MM.1S (cell line): ENCODE data around the gene FLG2.
"Not testable (repeated sequence)": the region's sequence is repeated elsewhere in the genome, so short reads cannot be mapped to it uniquely, and the experiment has no call there.

Experiments used
- EZH2 ChIP-seq: fragments of 300-600 bp; sonication (generic); optimal IDR thresholded peaks from 2 replicates; pipeline ENCODE3; 2017; ENCODE audit warnings: low read depth, mild to moderate bottlenecking, antibody characterized with exemption, low read length, mixed read lengths
- EZH2phosphoT487 ChIP-seq: fragments of 300-600 bp; sonication (generic); IDR thresholded peaks from 2 replicates; pipeline ENCODE4 v1.6.1; 2018; ENCODE audit warnings: antibody characterized with exemption, low read length
- TF ChIP-seq, protein P1 (sequence below): fragments of 300-600 bp; sonication (generic); IDR thresholded peaks from 2 replicates; pipeline ENCODE4 v1.5.1; 2016; ENCODE audit warnings: antibody characterized with exemption, low read length, mixed read lengths

GRCh38 chr1:152309320-152309901 is 50.4 kb downstream of the FLG2 start:
- not testable (repeated sequence) for TF ChIP-seq EZH2, EZH2phosphoT487
- TF ChIP-seq, protein P1, sequence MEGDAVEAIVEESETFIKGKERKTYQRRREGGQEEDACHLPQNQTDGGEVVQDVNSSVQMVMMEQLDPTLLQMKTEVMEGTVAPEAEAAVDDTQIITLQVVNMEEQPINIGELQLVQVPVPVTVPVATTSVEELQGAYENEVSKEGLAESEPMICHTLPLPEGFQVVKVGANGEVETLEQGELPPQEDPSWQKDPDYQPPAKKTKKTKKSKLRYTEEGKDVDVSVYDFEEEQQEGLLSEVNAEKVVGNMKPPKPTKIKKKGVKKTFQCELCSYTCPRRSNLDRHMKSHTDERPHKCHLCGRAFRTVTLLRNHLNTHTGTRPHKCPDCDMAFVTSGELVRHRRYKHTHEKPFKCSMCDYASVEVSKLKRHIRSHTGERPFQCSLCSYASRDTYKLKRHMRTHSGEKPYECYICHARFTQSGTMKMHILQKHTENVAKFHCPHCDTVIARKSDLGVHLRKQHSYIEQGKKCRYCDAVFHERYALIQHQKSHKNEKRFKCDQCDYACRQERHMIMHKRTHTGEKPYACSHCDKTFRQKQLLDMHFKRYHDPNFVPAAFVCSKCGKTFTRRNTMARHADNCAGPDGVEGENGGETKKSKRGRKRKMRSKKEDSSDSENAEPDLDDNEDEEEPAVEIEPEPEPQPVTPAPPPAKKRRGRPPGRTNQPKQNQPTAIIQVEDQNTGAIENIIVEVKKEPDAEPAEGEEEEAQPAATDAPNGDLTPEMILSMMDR: not testable (repeated sequence)
